ENCODE data around the gene ZNRF1. TPM values are rescaled to one million over a fixed set of nuclear protein-coding genes. Genes with fewer than 3 reads are reported as not detected.
"Not testable (repeated sequence)": the region's sequence is repeated elsewhere in the genome, so short reads cannot be mapped to it uniquely, and the experiment has no call there.

ZNRF1 gene
- total and polyA plus RNA-seq, 8 donors: 8.8 to 40.1 (median 14.0) TPM

GRCh38 chr16:75089486-75090202 lies 90.8 kb downstream of the ZNRF1 start:
- DNase-seq: no peak
- no peak overlapping the region for H3K4me3 ChIP-seq
- peaks cover 16 to 72% (median 35%) of the 10 kb centered on the region in 4 donors for H3K4me1 ChIP-seq
- peak overlapping the region in 1 of 5 donors; percentile 75 for H3K27ac ChIP-seq
- WGBS, 5 donors: 75 to 91% (median 78%) methylated on average over 6 of the region's 6 CpGs
- no peaks in the 10 kb centered on the region for H3K27me3 ChIP-seq
- no peaks in the 10 kb centered on the region for H3K9me3 ChIP-seq
- TF ChIP-seq POLR2A (IDR thresholded peaks at IDR 0.05): no peak
- no peak for TF ChIP-seq POLR2AphosphoS5 (IDR thresholded peaks at IDR 0.05)
- no peak for TF ChIP-seq CTCF (IDR thresholded peaks at IDR 0.05)
- TF ChIP-seq EP300 (IDR thresholded peaks at IDR 0.05): no peak
- H3K36me3 ChIP-seq: peaks cover 2 to 13% (median 9%) of the 10 kb centered on the region in 4 donors
- intact Hi-C loops (cut with DNase I; ENCODE audit: low total_unique reads): no loop called here

GRCh38 chr16:75090899-75091298 lies 92.1 kb downstream of the ZNRF1 start:
- Histone ChIP-seq H3K36me3 (peaks cover 8 to 24% (median 14%) of the 10 kb centered on the region in 4 donors), H3K4me1 (peaks cover 17 to 74% (median 40%) of the 10 kb centered on the region in 4 donors)
- H3K27ac ChIP-seq; H3K9me3 ChIP-seq; DNase-seq; H3K27me3 ChIP-seq; H3K4me3 ChIP-seq; intact Hi-C loops (cut with DNase I; ENCODE audit: low total_unique reads): not testable (repeated sequence)
- WGBS, 5 donors: 78 to 96% (median 85%) methylated on average over 6 of the region's 6 CpGs

- DNase-seq; H3K9me3 ChIP-seq; H3K27me3 ChIP-seq; H3K27ac ChIP-seq; intact Hi-C loops (cut with DNase I; ENCODE audit: low total_unique reads); H3K4me3 ChIP-seq: not testable (repeated sequence)
- 44 to 58% (median 50%) methylated on average over 3 of the region's 3 CpGs for WGBS, 5 donors
- H3K4me1 ChIP-seq: peaks cover 20 to 74% (median 40%) of the 10 kb centered on the region in 4 donors
- H3K36me3 ChIP-seq: peaks cover 8 to 24% (median 14%) of the 10 kb centered on the region in 4 donors
These were observed 92.8 kb downstream of the ZNRF1 start for GRCh38 chr16:75091619-75092018.

GRCh38 chr16:75092777-75093176 lies 94.0 kb downstream of the ZNRF1 start:
- TF ChIP-seq POLR2AphosphoS5 (IDR thresholded peaks at IDR 0.05) (peak in 1 of 3 donors; percentile 26), POLR2A (IDR thresholded peaks at IDR 0.05) (no peak), EP300 (IDR thresholded peaks at IDR 0.05) (no peak)
- Histone ChIP-seq H3K4me1 (peaks cover 19 to 74% (median 41%) of the 10 kb centered on the region in 4 donors), H3K4me3 (no peak overlapping the region), H3K9me3 (no peaks in the 10 kb centered on the region), H3K27me3 (no peaks in the 10 kb centered on the region), H3K36me3 (peaks cover 8 to 24% (median 14%) of the 10 kb centered on the region in 4 donors), H3K27ac (peak overlapping the region in 4 of 5 donors; percentile 22 to 44 (median 33))
- 18 to 54% (median 27%) methylated on average over 4 to 7 of the region's 7 CpGs for WGBS, 5 donors
- DNase-seq: peak in 1 of 2 donors; percentile 66
- intact Hi-C loops (cut with DNase I; ENCODE audit: low total_unique reads): no loop called here

GRCh38 chr16:75093598-75094540 lies 95.0 kb downstream of the ZNRF1 start:
- Histone ChIP-seq H3K4me1 (peaks cover 25 to 74% (median 43%) of the 10 kb centered on the region in 4 donors), H3K36me3 (peaks cover 8 to 24% (median 14%) of the 10 kb centered on the region in 4 donors), H3K9me3 (no peaks in the 10 kb centered on the region), H3K27me3 (no peaks in the 10 kb centered on the region), H3K27ac (peak overlapping the region in 4 of 5 donors; percentile 13 to 38 (median 22)), H3K4me3 (no peak overlapping the region)
- no peak for DNase-seq
- TF ChIP-seq POLR2A (IDR thresholded peaks at IDR 0.05): no peak
- TF ChIP-seq CTCF (IDR thresholded peaks at IDR 0.05): no peak
- TF ChIP-seq EP300 (IDR thresholded peaks at IDR 0.05): no peak
- TF ChIP-seq POLR2AphosphoS5 (IDR thresholded peaks at IDR 0.05): no peak
- WGBS, 5 donors: 91 to 94% (median 93%) methylated on average over 14 to 23 of the region's 23 CpGs
- intact Hi-C loops (cut with DNase I; ENCODE audit: low total_unique reads): no loop called here

Data from stomach (tissue), 9 donors.